HG03103 (cell line): ENCODE results near the gene PLPPR3.
"Not testable (repeated sequence)": the region's sequence is repeated elsewhere in the genome, so short reads cannot be mapped to it uniquely, and the experiment has no call there.

ENCODE experiments used
- ATAC-seq: cut with Tn5 transposase; IDR thresholded peaks from one replicate; pipeline ENCODE4 v1.9.1; 2021; ENCODE audit warnings: low read depth; ENCODE audit not compliant: unreplicated experiment

The PLPPR3 gene

GRCh38 chr19:853614-854220 is 32.0 kb upstream of the PLPPR3 start:
- not testable (repeated sequence) for ATAC-seq

DNA sequence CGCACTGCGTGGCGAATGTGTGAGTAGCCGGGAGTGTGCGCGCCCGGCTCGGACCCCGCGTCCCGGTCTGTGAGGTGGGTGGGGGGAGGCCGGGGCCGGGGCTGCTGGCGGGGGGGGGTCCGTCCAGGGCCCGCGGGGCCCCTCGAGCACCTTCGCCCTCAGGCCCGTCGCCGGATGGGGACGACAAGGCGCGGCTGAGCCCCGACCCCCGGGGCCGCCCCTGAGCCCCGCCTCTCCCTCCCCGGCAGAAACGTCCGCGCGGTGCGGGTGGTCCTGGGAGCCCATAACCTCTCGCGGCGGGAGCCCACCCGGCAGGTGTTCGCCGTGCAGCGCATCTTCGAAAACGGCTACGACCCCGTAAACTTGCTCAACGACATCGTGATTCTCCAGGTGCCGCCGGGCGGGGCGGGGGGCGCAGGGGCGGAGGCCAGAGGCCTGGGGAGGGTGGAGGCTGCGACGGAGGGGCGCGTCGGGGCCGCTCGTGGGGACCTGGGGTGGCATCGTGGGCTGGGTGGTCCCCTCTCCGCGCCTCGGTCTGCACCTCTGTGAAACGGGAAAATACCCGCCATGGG is 31.3 kb upstream of the PLPPR3 start:
- ATAC-seq = no peak

GRCh38 chr19:852136-853013 is 30.6 kb upstream of the PLPPR3 start, which contains the start of gene ELANE:
TSS of gene ELANE (plus strand) at chr19:852303. CDS start at chr19:852329, 26 bp downstream.
- no peak for ATAC-seq

- no peak for ATAC-seq
Observed at GRCh38 chr19:850979-851335, 29.2 kb upstream of the PLPPR3 start.

DNA sequence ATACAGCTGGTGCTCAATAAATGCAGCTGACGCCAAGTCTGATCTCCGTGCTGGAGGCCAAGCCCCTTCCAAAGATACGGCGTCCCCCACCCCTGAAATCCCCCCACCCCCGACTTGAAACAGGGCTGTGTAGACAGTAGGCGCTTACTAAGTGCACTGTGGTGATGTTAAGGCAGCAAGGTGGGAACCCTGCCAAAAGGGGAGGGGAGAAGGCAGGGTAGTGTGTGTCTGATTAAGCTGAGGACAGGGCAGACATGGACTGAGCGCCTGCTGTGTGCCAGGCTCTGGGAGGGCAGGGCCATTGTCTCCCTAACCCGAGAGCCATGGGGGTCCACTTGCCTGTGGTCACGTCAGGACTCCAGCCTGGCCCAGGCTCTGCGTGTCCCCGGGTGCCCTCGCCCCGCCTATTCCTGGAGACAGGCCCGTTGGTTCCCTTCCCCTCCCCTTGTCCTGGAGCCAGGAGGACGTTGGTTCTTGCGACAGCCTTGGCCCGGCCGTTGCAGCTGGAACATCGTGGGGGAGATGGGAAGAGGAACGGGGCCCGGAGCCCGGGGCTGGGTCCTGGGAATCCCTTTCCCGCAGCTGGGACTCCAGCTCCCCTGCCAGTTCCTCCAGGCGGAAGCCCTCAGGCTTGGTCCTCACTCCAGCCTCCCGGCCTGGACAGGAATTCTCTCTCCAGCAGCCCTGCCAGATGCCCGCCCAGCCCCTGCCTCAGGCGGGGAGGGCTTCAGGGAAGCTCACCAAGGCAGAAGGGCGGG is 28.6 kb upstream of the PLPPR3 start:
- no peak for ATAC-seq

DNA sequence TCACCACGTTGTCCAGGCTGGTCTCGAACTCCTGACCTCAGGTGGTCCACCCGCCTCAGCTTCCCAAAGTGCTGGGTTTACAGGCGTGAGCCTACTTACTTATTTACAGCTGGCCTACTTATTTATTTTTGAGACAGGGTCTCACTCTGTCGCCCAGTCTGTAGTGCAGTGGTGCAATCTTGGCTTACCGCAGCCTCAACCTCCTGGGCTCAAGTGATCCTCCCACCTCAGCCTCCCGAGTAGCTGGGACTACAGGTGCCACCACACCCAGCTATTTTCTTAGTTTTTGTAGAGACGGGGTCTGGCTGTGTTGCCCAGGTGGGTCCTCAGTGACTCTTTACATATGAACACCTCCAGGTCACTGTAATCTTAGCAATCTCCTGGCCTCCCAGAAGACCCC is 27.4 kb upstream of the PLPPR3 start:
- ATAC-seq = not testable (repeated sequence)

DNA sequence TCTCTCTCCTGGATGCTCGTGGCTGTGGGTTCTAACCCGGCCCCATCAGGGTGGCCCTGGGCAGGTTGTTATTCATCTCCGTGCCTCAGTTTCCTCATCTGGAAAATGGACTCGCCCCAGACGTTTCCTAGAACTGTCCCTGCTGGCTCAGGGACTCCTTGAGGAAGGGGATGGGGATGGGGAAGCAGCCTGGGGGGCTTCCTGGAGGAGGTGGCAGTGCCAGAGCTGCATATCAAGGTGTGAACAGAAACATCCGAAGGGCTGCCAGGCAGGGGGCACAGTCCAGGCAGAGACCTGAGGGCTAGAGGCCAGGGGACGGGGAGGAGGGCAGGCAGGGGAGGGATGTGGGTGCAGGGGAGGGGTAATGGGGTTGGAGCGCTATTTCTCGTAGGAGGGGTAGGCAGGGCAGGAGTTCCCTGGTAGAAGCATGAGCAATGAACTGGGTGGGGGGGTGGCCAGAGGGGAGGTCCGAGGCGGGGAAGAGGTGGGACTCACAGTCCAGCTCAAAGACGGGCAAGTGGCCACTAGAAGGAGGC is 26.7 kb upstream of the PLPPR3 start:
- no peak for ATAC-seq

- no peak for ATAC-seq
Observed at GRCh38 chr19:845707-846521, 24.2 kb upstream of the PLPPR3 start.

GRCh38 chr19:844546-844971 is 22.8 kb upstream of the PLPPR3 start:
- no peak for ATAC-seq

GRCh38 chr19:843836-844545 is 22.2 kb upstream of the PLPPR3 start:
- no peak for ATAC-seq

DNA sequence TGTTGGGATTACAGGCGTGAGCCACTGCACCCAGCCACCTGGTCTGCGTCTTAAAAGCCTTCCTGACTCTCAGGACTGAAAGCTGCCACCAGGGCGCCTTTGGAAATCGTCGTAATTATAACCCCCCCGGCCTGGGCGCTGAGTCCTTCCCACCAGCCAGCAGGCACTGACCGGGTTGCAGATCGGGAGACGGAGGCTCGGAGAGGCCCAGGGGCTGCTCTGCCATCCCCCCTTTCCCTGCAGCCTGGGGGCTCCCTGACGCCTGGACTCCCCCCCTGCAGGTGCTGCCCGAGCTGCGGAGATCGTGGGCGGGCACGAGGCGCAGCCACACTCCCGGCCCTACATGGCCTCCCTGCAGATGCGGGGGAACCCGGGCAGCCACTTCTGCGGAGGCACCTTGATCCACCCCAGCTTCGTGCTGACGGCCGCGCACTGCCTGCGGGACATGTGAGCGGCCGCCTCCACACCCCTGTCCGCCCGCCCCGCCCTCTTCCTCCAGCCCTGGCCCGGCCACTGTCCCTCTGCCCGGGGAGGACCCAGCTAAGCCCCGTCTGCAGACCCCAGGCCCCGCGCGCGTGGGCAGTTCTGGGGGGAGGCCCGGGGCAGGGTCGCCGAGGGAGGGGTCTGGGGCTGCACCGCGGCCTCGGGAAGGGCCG is 21.6 kb upstream of the PLPPR3 start:
- ATAC-seq = no peak

DNA sequence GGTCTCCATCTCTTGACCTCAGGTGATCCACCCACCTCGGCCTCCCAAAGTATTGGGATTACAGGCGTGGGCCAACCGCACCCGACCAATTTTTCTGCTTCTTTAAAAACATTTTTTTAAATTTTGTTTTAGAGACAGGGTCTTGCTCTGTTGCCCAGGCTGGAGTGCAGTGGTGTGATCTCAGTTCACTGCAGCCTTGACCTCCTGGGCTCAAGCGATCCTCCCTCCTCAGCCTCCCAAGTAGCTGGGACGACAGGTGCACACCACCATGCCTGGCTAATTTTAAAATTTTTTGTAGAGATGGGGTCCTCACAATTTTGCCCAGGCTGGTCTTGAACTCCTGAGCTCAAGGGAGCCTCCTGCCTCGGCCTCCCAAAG is 21.0 kb upstream of the PLPPR3 start:
- not testable (repeated sequence) for ATAC-seq

- ATAC-seq = no peak
Observed at GRCh38 chr19:840519-841206, 18.9 kb upstream of the PLPPR3 start, which contains the start of gene PRTN3. TSS of gene PRTN3 (plus strand) at chr19:840999. CDS start at chr19:841009, 10 bp downstream.

- ATAC-seq = no peak
Observed at GRCh38 chr19:835210-835810, 13.6 kb upstream of the PLPPR3 start.

DNA sequence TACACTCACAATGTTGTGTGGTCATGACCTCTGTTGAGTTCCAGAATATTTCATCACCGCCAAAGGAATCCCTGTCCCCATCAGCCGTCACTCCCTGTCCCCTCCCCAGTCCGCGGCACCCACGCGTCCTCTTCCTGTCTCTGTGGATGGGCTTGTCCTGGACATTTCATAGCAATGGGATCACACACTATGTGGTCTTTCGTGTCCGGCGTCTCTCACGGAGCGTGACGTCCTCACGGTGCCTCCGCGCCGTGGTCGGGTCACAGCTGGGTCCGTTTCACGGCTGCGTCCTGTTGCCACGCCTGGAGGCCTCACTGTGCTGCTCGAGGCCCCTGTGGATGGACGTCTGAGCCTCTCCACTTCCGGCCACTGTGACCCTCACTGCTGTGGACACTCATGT is 12.5 kb upstream of the PLPPR3 start:
- no peak for ATAC-seq

DNA sequence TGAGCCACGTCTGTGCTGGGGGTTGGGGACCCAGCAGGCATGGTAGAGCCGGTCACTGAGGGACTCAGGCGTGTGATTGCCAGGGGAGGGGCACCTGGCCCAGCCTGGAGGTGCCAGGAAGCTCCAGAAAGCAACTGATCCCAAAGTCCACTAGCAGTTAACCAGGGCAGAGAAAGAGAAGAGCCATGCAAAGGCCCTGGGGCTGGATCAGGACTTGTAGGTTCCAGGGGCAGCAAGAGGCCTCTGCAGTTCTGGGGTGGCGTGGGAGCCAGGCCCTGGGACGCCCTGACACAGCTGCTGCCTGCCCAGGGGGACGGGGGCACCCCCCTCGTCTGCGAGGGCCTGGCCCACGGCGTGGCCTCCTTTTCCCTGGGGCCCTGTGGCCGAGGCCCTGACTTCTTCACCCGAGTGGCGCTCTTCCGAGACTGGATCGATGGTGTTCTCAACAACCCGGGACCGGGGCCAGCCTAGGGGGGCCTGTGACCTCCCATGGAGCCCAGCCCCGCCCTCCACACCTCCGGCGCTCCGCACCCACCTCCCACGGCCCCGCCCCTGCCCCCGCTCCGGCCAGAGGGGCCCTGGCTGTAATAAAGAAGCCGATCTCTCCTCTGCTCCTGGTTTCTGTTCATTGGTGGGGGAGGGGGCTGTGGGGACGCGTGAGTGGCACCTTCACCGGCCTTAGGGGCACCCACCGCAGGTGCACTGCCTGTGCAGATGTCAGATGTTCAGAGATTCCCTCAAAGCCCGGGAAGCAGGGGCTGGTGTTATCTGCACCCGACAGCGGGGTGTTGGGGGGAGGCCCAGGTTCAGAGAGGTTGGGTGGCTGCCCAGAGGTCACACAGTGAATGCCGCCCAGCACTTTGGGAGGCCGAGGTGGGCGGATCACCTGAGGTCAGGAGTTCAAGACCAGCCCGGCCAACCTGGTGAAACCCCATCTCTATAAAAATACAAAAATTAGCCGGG is 9.9 kb upstream of the PLPPR3 start:
- no peak for ATAC-seq
